Measurements from ENCODE around the gene TRIM40. TPM values are rescaled to one million over a fixed set of nuclear protein-coding genes. Genes with fewer than 3 reads are reported as not detected.

The TRIM40 gene
- total RNA-seq, 1 experiment from 2014 or later = not detected

DNA sequence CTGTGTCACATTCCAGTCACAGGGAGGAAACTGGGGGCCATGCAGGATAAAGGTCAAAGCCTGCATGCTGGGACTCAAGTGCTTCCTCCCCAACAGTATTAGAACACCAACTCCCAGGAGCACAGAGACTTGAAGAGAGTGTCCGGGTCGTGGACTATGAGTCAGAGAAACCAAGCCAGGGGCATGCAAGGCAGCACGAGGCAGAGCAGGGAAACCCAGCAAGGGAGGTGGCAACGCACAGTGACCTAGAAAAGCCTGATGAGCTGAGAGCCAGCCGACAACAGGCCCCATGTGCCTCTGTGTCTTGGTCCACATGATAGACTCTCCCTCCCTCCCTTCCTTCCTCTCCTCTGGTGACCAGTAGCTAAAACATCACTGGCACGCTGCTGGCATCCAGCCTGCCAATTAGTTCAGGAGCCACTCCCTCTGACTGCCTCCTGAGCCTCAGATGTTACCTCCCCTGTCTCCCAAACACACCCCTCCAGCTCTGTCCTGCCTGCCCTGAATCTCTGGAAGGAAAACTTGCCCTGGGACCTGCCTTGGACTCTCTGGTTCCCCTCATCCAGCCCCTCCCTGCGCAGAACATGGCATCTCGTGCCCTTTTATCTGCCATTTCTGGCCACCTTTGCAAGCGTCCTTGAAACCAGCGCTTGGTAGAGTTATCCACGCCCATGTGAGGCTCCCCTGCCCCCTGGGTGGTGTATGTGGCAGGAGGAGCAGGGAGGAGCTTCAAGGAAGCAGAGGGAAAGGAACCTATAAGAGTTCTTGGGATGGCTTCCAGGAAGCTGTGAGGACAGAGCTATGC, 44.2 kb upstream of the TRIM40 start:
- Histone ChIP-seq H3K9me3 (ENCODE audit: control insufficient read depth, insufficient read depth, low read depth, low read length) (no peaks in the 10 kb centered on the region), H3K4me3 (ENCODE audit: low read depth in 2 of 2, low read length in 2 of 2) (no peak overlapping the region), H3K36me3 (ENCODE audit: control insufficient read depth, insufficient read depth, low read length) (no peaks in the 10 kb centered on the region), H3K27ac (ENCODE audit: low read length) (no peak overlapping the region), H3K4me1 (ENCODE audit: control insufficient read depth, insufficient read depth, low read length) (no peaks in the 10 kb centered on the region), H3K27me3 (ENCODE audit: control insufficient read depth, insufficient read depth, low read length) (0 out of 2 replicates have a peak, but pooled peaks cover 2% of the 10 kb centered on the region)
- POLR2A ChIA-PET = no interaction called here
- CTCF ChIA-PET = no interaction called here
- no TSS peak for BruUV-seq (replicated peaks)
- ATAC-seq (peak; percentile 63), DNase-seq (ENCODE audit: low read depth, low spot score) (no peak)
- intact Hi-C loops (cut with micrococcal nuclease; ENCODE audit: unreplicated experiment) (no loop called here), in situ Hi-C loops (cut with HindIII; ENCODE audit: low pct_unique_long_range_greater_than_20kb, low sequenced_read_pairs) (no loop called here)
- TF ChIP-seq POLR2AphosphoS5 (IDR thresholded peaks at IDR 0.05; ENCODE audit: low read depth, low read length) (no peak), TCF7L2 (IDR thresholded peaks at IDR 0.05; ENCODE audit: low read depth, low read length) (no peak), SIN3A (IDR thresholded peaks at IDR 0.05; ENCODE audit: borderline replicate concordance, insufficient read depth, low read depth, low read length) (no peak)

DNA sequence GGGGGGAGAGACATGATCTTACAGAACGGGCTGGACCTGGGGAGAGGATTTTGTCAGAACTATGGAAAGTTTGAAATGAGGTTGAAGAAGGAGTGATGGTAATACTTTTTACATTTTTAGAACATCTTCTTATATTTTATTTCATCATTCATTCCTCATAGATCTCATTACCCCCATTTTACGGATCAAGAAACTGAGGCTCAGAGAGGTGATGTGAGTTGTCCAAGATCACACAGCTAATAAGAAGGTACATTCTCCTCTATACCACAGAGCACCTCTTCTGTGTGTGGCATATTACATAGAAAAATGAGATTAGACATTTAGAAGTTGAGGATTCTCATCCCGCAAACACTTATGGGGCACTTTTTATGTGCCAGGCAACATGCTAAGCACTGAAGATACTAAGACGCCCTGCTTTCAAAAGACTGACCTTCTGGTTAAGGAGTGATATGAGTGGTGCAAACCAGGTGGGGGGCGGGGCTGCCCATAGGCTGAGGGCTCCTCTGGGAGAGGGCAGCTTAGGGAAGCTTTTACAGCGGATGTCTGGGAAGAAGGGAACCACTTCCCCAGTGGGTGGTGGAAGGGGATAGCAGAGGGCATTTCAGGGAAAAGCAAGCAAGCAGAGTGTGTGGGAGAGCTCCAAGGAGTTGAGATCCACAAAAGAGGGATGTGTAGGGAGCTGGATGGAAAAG, 42.9 kb upstream of the TRIM40 start:
- DNase-seq (ENCODE audit: low read depth, low spot score) (no peak), ATAC-seq (no peak)
- H3K4me1 ChIP-seq (ENCODE audit: control insufficient read depth, insufficient read depth, low read length) = no peaks in the 10 kb centered on the region
- intact Hi-C loops (cut with micrococcal nuclease; ENCODE audit: unreplicated experiment) = no loop called here
- CTCF ChIA-PET = interaction anchor here (0.5 kb wide), 1 partner anchor 11 kb away, joined by 3 read pairs; no protein-coding TSS in a partner anchor
- POLR2A ChIA-PET = no interaction called here
- 0 out of 2 replicates have a peak, but pooled peaks cover 2% of the 10 kb centered on the region for H3K27me3 ChIP-seq (ENCODE audit: control insufficient read depth, insufficient read depth, low read length)
- no peak overlapping the region for H3K27ac ChIP-seq (ENCODE audit: low read length)
- no peaks in the 10 kb centered on the region for H3K36me3 ChIP-seq (ENCODE audit: control insufficient read depth, insufficient read depth, low read length)
- H3K4me3 ChIP-seq (ENCODE audit: low read depth in 2 of 2, low read length in 2 of 2) = no peak overlapping the region
- no TSS peak for BruUV-seq (replicated peaks)
- TF ChIP-seq POLR2AphosphoS5 (IDR thresholded peaks at IDR 0.05; ENCODE audit: low read depth, low read length) (no peak), TCF7L2 (IDR thresholded peaks at IDR 0.05; ENCODE audit: low read depth, low read length) (no peak), SIN3A (IDR thresholded peaks at IDR 0.05; ENCODE audit: borderline replicate concordance, insufficient read depth, low read depth, low read length) (no peak)
- TF ChIP-seq, protein P1, sequence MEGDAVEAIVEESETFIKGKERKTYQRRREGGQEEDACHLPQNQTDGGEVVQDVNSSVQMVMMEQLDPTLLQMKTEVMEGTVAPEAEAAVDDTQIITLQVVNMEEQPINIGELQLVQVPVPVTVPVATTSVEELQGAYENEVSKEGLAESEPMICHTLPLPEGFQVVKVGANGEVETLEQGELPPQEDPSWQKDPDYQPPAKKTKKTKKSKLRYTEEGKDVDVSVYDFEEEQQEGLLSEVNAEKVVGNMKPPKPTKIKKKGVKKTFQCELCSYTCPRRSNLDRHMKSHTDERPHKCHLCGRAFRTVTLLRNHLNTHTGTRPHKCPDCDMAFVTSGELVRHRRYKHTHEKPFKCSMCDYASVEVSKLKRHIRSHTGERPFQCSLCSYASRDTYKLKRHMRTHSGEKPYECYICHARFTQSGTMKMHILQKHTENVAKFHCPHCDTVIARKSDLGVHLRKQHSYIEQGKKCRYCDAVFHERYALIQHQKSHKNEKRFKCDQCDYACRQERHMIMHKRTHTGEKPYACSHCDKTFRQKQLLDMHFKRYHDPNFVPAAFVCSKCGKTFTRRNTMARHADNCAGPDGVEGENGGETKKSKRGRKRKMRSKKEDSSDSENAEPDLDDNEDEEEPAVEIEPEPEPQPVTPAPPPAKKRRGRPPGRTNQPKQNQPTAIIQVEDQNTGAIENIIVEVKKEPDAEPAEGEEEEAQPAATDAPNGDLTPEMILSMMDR (IDR thresholded peaks at IDR 0.05) = no peak
- TF ChIP-seq, protein P2, sequence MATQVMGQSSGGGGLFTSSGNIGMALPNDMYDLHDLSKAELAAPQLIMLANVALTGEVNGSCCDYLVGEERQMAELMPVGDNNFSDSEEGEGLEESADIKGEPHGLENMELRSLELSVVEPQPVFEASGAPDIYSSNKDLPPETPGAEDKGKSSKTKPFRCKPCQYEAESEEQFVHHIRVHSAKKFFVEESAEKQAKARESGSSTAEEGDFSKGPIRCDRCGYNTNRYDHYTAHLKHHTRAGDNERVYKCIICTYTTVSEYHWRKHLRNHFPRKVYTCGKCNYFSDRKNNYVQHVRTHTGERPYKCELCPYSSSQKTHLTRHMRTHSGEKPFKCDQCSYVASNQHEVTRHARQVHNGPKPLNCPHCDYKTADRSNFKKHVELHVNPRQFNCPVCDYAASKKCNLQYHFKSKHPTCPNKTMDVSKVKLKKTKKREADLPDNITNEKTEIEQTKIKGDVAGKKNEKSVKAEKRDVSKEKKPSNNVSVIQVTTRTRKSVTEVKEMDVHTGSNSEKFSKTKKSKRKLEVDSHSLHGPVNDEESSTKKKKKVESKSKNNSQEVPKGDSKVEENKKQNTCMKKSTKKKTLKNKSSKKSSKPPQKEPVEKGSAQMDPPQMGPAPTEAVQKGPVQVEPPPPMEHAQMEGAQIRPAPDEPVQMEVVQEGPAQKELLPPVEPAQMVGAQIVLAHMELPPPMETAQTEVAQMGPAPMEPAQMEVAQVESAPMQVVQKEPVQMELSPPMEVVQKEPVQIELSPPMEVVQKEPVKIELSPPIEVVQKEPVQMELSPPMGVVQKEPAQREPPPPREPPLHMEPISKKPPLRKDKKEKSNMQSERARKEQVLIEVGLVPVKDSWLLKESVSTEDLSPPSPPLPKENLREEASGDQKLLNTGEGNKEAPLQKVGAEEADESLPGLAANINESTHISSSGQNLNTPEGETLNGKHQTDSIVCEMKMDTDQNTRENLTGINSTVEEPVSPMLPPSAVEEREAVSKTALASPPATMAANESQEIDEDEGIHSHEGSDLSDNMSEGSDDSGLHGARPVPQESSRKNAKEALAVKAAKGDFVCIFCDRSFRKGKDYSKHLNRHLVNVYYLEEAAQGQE (IDR thresholded peaks at IDR 0.05; ENCODE audit: insufficient read depth in 1 of 2, low read depth in 2 of 2, low read length in 1 of 2) = no peak
- H3K9me3 ChIP-seq (ENCODE audit: control insufficient read depth, insufficient read depth, low read depth, low read length) = no peaks in the 10 kb centered on the region
- in situ Hi-C loops (cut with HindIII; ENCODE audit: low pct_unique_long_range_greater_than_20kb, low sequenced_read_pairs) = no loop called here

Data from Panc1 (cell line).